Measurements from ENCODE around the gene ACTG2. TPM values are rescaled to one million over a fixed set of nuclear protein-coding genes. Genes with fewer than 3 reads are reported as not detected.

The ACTG2 gene
- polyA plus RNA-seq, 3 donors = 0.36 to 1.9 (median 1.2) TPM

- DNase-seq = no peak
Measured at GRCh38 chr2:73963385-73964120, 70.7 kb downstream of the ACTG2 start.

- DNase-seq = no peak
Measured at GRCh38 chr2:73964223-73964622, 71.4 kb downstream of the ACTG2 start.

GRCh38 chr2:73965053-73965452 is 72.2 kb downstream of the ACTG2 start:
- no peak for DNase-seq

DNA sequence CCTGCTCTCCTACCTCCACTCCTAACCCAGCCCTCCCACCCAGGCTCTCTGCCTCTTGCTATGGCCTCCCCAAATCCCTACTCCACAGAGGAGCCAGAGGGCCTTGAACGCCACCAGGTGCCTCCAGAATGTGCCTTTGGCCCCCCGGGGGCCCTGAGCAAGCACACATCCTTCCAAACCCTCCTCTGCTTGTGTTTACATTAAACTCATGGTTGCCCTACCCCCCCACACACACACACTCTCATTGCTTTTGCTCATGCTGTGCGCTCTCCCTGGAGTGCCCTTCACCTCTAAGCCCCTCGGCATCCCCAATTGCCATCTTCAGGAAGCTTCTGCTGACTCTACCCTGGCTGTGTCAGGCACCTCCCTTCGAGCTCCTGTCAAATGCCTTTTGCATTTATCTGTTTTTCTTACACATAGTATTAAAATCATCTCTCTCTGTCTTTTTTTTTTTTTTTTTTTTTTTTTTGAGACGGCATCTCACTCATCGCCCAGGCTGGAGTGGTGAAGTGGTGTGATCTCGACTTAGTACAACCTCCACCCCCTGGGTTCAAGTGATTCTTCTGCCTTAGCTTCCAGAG is 75.6 kb downstream of the ACTG2 start:
- DNase-seq = no peak

DNA sequence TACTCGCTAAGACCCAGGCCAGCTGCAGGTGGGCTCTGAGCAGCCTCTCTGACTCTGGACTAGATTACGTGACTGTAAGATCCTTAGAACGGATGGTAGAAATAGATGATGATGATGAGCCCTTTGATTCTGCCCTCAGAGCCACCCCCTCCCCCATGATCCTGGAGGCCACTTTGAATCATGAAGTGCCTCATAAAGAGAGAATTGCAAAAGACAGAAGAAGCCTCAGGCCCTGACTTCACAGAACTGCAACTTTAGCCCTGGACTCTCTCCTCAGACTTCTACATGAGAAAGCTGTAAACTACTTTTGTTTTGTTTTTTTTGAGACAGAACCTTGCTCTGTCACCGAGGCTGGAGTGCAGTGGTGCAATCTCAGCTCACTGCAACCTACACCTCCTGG is 76.5 kb downstream of the ACTG2 start:
- no peak for DNase-seq

Other genes starting within 250 kb of the ACTG2 start
- gene TPRKB, start 155.7 kb upstream of the ACTG2 start, polyA plus RNA-seq (ENCODE audit: insufficient read length in 3 of 3) = 10 to 100 TPM; 64.8 to 68.1 (median 67.2) TPM
- 10 to 100 TPM; 28.1 to 39.1 (median 35.3) TPM for gene DUSP11, start 112.9 kb upstream of the ACTG2 start, polyA plus RNA-seq (ENCODE audit: insufficient read length in 3 of 3)
- not detected for gene C2orf78, start 108.8 kb upstream of the ACTG2 start, polyA plus RNA-seq (ENCODE audit: insufficient read length in 3 of 3)
- 10 to 100 TPM; 57.4 to 61.7 (median 59.9) TPM for gene STAMBP, start 64.0 kb upstream of the ACTG2 start, polyA plus RNA-seq (ENCODE audit: insufficient read length in 3 of 3)
- 10 to 100 TPM; 62.8 to 65.1 (median 63.6) TPM for gene DGUOK, start 33.9 kb downstream of the ACTG2 start, polyA plus RNA-seq (ENCODE audit: insufficient read length in 3 of 3)
- 10 to 100 TPM; 23.0 to 27.1 (median 26.3) TPM for gene TET3, start 91.9 kb downstream of the ACTG2 start, polyA plus RNA-seq (ENCODE audit: insufficient read length in 3 of 3)